Stimulated activated CD8-positive, alpha-beta memory T cell treated with anti-CD3 and anti-CD28 coated beads, Interleukin-4, amount 100 ng/mL, for 1 hour (primary cell): ENCODE data around the gene ITPRID1.

Source experiments
- DNase-seq, 2 donors: peaks; one replicate each; pipeline ENCODE4 v3.0.0-alpha.2; 2020; ENCODE audit warnings: low read depth in 2 of 2, low spot score in 1 of 2

Gene ITPRID1

GRCh38 chr7:31633467-31633866, 119.6 kb downstream of the ITPRID1 start:
- no peak for DNase-seq

GRCh38 chr7:31633894-31634494, 120.1 kb downstream of the ITPRID1 start:
- DNase-seq: no peak

- DNase-seq: no peak
Measured at GRCh38 chr7:31640381-31640780, 126.5 kb downstream of the ITPRID1 start.

- no peak for DNase-seq
Measured at GRCh38 chr7:31642681-31643115, 128.8 kb downstream of the ITPRID1 start.

- DNase-seq: no peak
Measured at GRCh38 chr7:31646942-31647341, 133.1 kb downstream of the ITPRID1 start.

GRCh38 chr7:31647511-31647910, 133.6 kb downstream of the ITPRID1 start:
- DNase-seq: no peak

- no peak for DNase-seq
Measured at GRCh38 chr7:31648288-31648687, 134.4 kb downstream of the ITPRID1 start.

GRCh38 chr7:31648880-31649279, 135.0 kb downstream of the ITPRID1 start:
- DNase-seq: no peak

- DNase-seq: no peak
Measured at GRCh38 chr7:31651234-31652062, 137.6 kb downstream of the ITPRID1 start.

- DNase-seq: no peak
Measured at GRCh38 chr7:31652063-31652326, 138.1 kb downstream of the ITPRID1 start.

- DNase-seq: no peak
Measured at GRCh38 chr7:31663072-31663471, 149.2 kb downstream of the ITPRID1 start.

- no peak for DNase-seq
Measured at GRCh38 chr7:31664890-31665289, 151.0 kb downstream of the ITPRID1 start.

GRCh38 chr7:31665546-31665945, 151.7 kb downstream of the ITPRID1 start:
- DNase-seq: no peak

- DNase-seq: no peak
Measured at GRCh38 chr7:31669461-31669860, 155.6 kb downstream of the ITPRID1 start.

- DNase-seq: no peak
Measured at GRCh38 chr7:31679574-31680305, 165.8 kb downstream of the ITPRID1 start.

- no peak for DNase-seq
Measured at GRCh38 chr7:31683445-31684225, 169.7 kb downstream of the ITPRID1 start.

- DNase-seq: no peak
Measured at GRCh38 chr7:31687024-31687748, 173.3 kb downstream of the ITPRID1 start, which contains the start of gene PPP1R17. Gene PPP1R17, plus strand, starts transcription at chr7:31687215. Its CDS starts 5,227 bp downstream, at chr7:31692442.

GRCh38 chr7:31688372-31688771, 174.5 kb downstream of the ITPRID1 start:
- no peak for DNase-seq

GRCh38 chr7:31688996-31689395, 175.1 kb downstream of the ITPRID1 start:
- no peak for DNase-seq

GRCh38 chr7:31690935-31691334, 177.0 kb downstream of the ITPRID1 start:
- no peak for DNase-seq

- DNase-seq: no peak
Measured at GRCh38 chr7:31692451-31692850, 178.6 kb downstream of the ITPRID1 start.
